ENCODE data around the gene GALNT5.

The GALNT5 gene

DNA sequence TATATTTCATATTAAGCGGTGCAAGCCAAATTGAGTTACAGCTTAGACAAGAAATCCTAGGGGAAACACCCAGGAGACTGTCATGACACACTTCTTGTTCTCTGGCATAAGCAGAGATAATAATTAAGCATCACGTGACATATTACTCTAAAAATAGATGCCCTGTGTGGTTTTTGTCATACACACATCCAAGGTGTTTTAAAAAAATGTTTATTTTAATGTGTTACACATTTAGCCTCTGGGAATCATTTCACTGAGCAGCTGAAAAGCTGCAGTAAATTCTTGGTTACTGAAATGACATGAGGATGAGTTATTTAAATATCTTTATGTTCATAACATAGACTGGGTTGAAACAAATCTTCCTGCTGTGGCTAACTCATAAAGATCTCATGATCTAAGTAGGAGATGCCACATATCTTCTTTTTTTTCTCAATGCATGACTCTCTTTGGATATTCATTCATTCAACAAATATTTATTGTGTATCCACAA, 106.2 kb downstream of the GALNT5 start:
- no peak for ATAC-seq (ENCODE audit: low read depth)
- DNase-seq (ENCODE audit: low spot score): no peak
- Histone ChIP-seq H3K27ac (ENCODE audit: poor library complexity, severe bottlenecking) (no peak overlapping the region), H3K36me3 (ENCODE audit: low read depth) (no peaks in the 10 kb centered on the region), H3K4me1 (ENCODE audit: insufficient read depth, poor library complexity, severe bottlenecking) (no peaks in the 10 kb centered on the region), H3K27me3 (ENCODE audit: insufficient read depth, poor library complexity, severe bottlenecking) (no peaks in the 10 kb centered on the region), H3K4me3 (ENCODE audit: severe bottlenecking) (no peak overlapping the region), H3K9me3 (ENCODE audit: severe bottlenecking) (no peaks in the 10 kb centered on the region)
- TF ChIP-seq CTCF (IDR thresholded peaks at IDR 0.05; ENCODE audit: poor library complexity, severe bottlenecking): no peak

Measured in RWPE2 (cell line).